Esophagus muscularis mucosa (tissue), 3 donors: ENCODE results near the gene LACRT.

ENCODE experiments used
- CTCF ChIP-seq, 3 experiments: fragments of 200-600 bp in 2 of 3; fragments of 450-650 bp in 1 of 3; sonication (generic) in 2 of 3; IDR thresholded peaks; one replicate each; pipeline ENCODE4 v1.5.1; 2017 to 2019; ENCODE audit warnings: antibody characterized with exemption in 3 of 3, mild to moderate bottlenecking in 2 of 3, moderate library complexity in 1 of 3
- POLR2A ChIP-seq: fragments of 450-650 bp; IDR thresholded peaks from one replicate; pipeline ENCODE4 v1.6.1; 2017; ENCODE audit warnings: antibody characterized with exemption, moderate library complexity, mild to moderate bottlenecking, low read depth

GRCh38 chr12:54631551-54631950 lies 3.1 kb downstream of the LACRT start:
- TF ChIP-seq CTCF (IDR thresholded peaks at IDR 0.05) (no peak), POLR2A (no peak)
